Adrenal gland (tissue), 12 donors: Measurements from ENCODE around the gene C2CD2L. TPM values are rescaled to one million over a fixed set of nuclear protein-coding genes. Genes with fewer than 3 reads are reported as not detected.
"Not testable (repeated sequence)": the region's sequence is repeated elsewhere in the genome, so short reads cannot be mapped to it uniquely, and the experiment has no call there.

Experiments used
- DNase-seq, 7 donors: peaks; one replicate each; pipeline ENCODE4 v3.0.0-alpha.2; 2019 to 2020
- H3K27ac ChIP-seq, 5 donors: fragments of 200-600 bp; sonication (generic) in 4 of 5; 1 replicate in 3 of 5; 2 replicates in 2 of 5; pipeline versions ENCODE4 v1.5.1 to v1.8.0; 2016 to 2020; ENCODE audit warnings: mild to moderate bottlenecking in 1 of 5
- H3K27me3 ChIP-seq: fragments of 200-600 bp; 2 replicates; pipeline ENCODE4 v1.8.0; 2021
- H3K36me3 ChIP-seq, 2 donors: fragments of 200-600 bp; replicated peaks in 1 of 2; 1 replicate in 1 of 2; 2 replicates in 1 of 2; pipeline versions ENCODE4 v1.5.1 to v1.8.0; 2018 to 2022
- H3K4me1 ChIP-seq, 2 donors: fragments of 200-600 bp; replicated peaks in 1 of 2; 1 replicate in 1 of 2; 2 replicates in 1 of 2; pipeline versions ENCODE4 v1.5.1 to v1.8.0; 2018 to 2021
- H3K4me3 ChIP-seq, 4 donors: fragments of 200-600 bp; sonication (generic) in 3 of 4; one replicate each; pipeline ENCODE4 v1.5.1; 2016 to 2018
- H3K9me3 ChIP-seq, 3 donors: fragments of 200-600 bp; sonication (generic) in 1 of 3; replicated peaks in 1 of 3; 1 replicate in 2 of 3; 2 replicates in 1 of 3; pipeline versions ENCODE4 v1.5.1 to v1.8.0; 2016 to 2021
- CTCF ChIP-seq, 6 experiments: fragments of 450-650 bp in 4 of 6; fragments of 200-600 bp in 2 of 6; sonication (generic) in 1 of 6; IDR thresholded peaks; 1 replicate in 5 of 6; 2 replicates in 1 of 6; pipeline versions ENCODE4 v1.5.1 to v1.8.0; 2016 to 2021; ENCODE audit warnings: antibody characterized with exemption in 6 of 6, mild to moderate bottlenecking in 2 of 6, moderate library complexity in 1 of 6
- POLR2A ChIP-seq, 2 donors: fragments of 450-650 bp; IDR thresholded peaks; one replicate each; pipeline ENCODE4 v1.6.1; 2017; ENCODE audit warnings: antibody characterized with exemption in 2 of 2, mild to moderate bottlenecking in 2 of 2, moderate library complexity in 1 of 2
- WGBS, 4 donors: extraction: QIAGEN DNeasy Blood & Tissue Kit in 2 of 4; methylation state at CpG; one replicate each; pipeline versions ENCODE4 v1.1.5 to v1.1.7; 2013 to 2017; 5-methylcytosine and 5-hydroxymethylcytosine counted together
- intact Hi-C, 2 donors: fragments of 100-400 bp; cut with DNase I; formaldehyde crosslinking; loops; one replicate each; pipeline versions ENCODE4 v1.14.1 to v1.15.0; 2022 to 2023
- polyA plus RNA-seq, 3 donors: library from polyadenylated mRNA; stranded (reverse); fragments of 200-250 nt in 2 of 3; fragments of 350-450 nt in 1 of 3; fragmentation: Illumina TruSeq in 1 of 3; extraction: RNeasy Lipid Tissue Mini Kit (QIAGEN cat#74804) in 1 of 3; gene quantifications; one replicate each; pipeline ENCODE4 v1.2.3, GENCODE V29; 2013 to 2014
- total RNA-seq, 9 donors: library from RNA; depleted of rRNA in 4 of 9; stranded (reverse); fragments of >200 nt in 4 of 9; fragments of 120-200 nt in 1 of 9; fragmentation: NEBNext Ultra II Directional in 1 of 9; extraction: Animal tissue kit (Norgen Biotek cat#: 25700) in 1 of 9; gene quantifications; one replicate each; pipeline versions ENCODE4 v1.1.0 to v1.2.4, GENCODE V29; 2013 to 2023
- donor health status: healthy with polysubstance abuse.
- donor health status: Bipolar disorder and iron deficiency.
- donor health status: DM: yes; HTN: yes; CAD: no.
- donor health status: DM: no; HTN: no; CAD: no.
- donor health status: DM: no; HTN: no; CAD: no.
- donor health status: DM: yes; HTN: yes; CAD: no.

C2CD2L gene
- total and polyA plus RNA-seq, 12 donors, result 4.5 to 15.8 (median 11.1) TPM

- TF ChIP-seq POLR2A (IDR thresholded peaks at IDR 0.05) (no peak), CTCF (IDR thresholded peaks at IDR 0.05) (no peak)
- intact Hi-C loops, result no loop called here
- no peaks in the 10 kb centered on the region for H3K9me3 ChIP-seq
- DNase-seq, result peak in 2 of 7 donors; percentile 45 to 54
- WGBS, 4 donors, result 50 to 58% (median 54%) methylated on average over 3 of the region's 3 CpGs
- peak overlapping the region in 1 of 5 donors; percentile 11 for H3K27ac ChIP-seq
- H3K36me3 ChIP-seq, result peaks cover 0 to 75% of the 10 kb centered on the region in 2 donors
- H3K27me3 ChIP-seq, result no peaks in the 10 kb centered on the region
- H3K4me1 ChIP-seq, result peaks cover 0 to 8% of the 10 kb centered on the region in 2 donors
- no peak overlapping the region for H3K4me3 ChIP-seq
Observed at GRCh38 chr11:119130662-119131061, 23.5 kb downstream of the C2CD2L start.

GRCh38 chr11:119134389-119134978 is 27.3 kb downstream of the C2CD2L start:
- TF ChIP-seq CTCF (IDR thresholded peaks at IDR 0.05) (peak; percentile 6 to 45 (median 37)), POLR2A (IDR thresholded peaks at IDR 0.05) (no peak)
- Histone ChIP-seq H3K36me3 (peaks cover 0 to 56% of the 10 kb centered on the region in 2 donors), H3K4me1 (no peaks in the 10 kb centered on the region), H3K27ac (no peak overlapping the region), H3K9me3 (no peaks in the 10 kb centered on the region), H3K27me3 (no peaks in the 10 kb centered on the region), H3K4me3 (no peak overlapping the region)
- DNase-seq, result peak in 3 of 7 donors; percentile 43 to 50 (median 45)
- WGBS, 4 donors, result 64 to 87% (median 80%) methylated on average over 2 to 4 of the region's 4 CpGs
- intact Hi-C loops, result no loop called here

GRCh38 chr11:119139276-119139675 is 32.1 kb downstream of the C2CD2L start:
- H3K4me3 ChIP-seq, DNase-seq, intact Hi-C loops, H3K4me1 ChIP-seq, H3K27me3 ChIP-seq, H3K9me3 ChIP-seq, H3K27ac ChIP-seq: not testable (repeated sequence)
- peaks cover 0 to 10% of the 10 kb centered on the region in 2 donors for H3K36me3 ChIP-seq
- 80 to 88% (median 81%) methylated on average over 10 of the region's 10 CpGs for WGBS, 4 donors

GRCh38 chr11:119144825-119145486 is 37.8 kb downstream of the C2CD2L start:
- Histone ChIP-seq H3K36me3 (no peaks in the 10 kb centered on the region), H3K9me3 (no peaks in the 10 kb centered on the region), H3K4me1 (peaks cover 11 to 13% of the 10 kb centered on the region in 2 donors), H3K4me3 (no peak overlapping the region), H3K27me3 (no peaks in the 10 kb centered on the region), H3K27ac (no peak overlapping the region)
- peak; percentile 54 to 83 (median 65) for DNase-seq
- intact Hi-C loops, result loop anchor here in 1 of 2 donors (10.0 kb wide), 1 partner anchor 50 kb away; no protein-coding TSS in a partner anchor
- TF ChIP-seq CTCF (IDR thresholded peaks at IDR 0.05), result peak; percentile 39 to 73 (median 60)
- TF ChIP-seq POLR2A (IDR thresholded peaks at IDR 0.05), result no peak
- WGBS, 4 donors, result 8 to 14% (median 13%) methylated on average over 7 of the region's 7 CpGs
